ENCODE measurements around the gene LSM7.

- TF ChIP-seq SUZ12 (IDR thresholded peaks at IDR 0.05; ENCODE audit: extremely low read depth, insufficient read depth, insufficient read length) (no peak), YY1 (IDR thresholded peaks at IDR 0.05; ENCODE audit: insufficient read depth, insufficient read length) (no peak)
Measured at GRCh38 chr19:2338751-2339643, 10.6 kb upstream of the LSM7 start.

Data from NT2/D1 (cell line).